Measurements from ENCODE around the gene ANKMY1. TPM values are rescaled to one million over a fixed set of nuclear protein-coding genes. Genes with fewer than 3 reads are reported as not detected.
A peak's percentile ranks its signal among the peaks of the same experiment; 100 is the strongest.

The ANKMY1 gene
- total and polyA plus RNA-seq, 12 donors: 1.9 to 15.6 (median 5.3) TPM

- no peak for DNase-seq
These were observed 20.7 kb upstream of the ANKMY1 start for GRCh38 chr2:240578488-240578887.

GRCh38 chr2:240578110-240578450, 20.3 kb upstream of the ANKMY1 start:
- intact Hi-C loops (cut with DNase I): no loop called here
- H3K4me1 ChIP-seq: peaks cover 6 to 32% (median 22%) of the 10 kb centered on the region in 9 donors
- no peak for TF ChIP-seq CTCF (IDR thresholded peaks at IDR 0.05)
- H3K4me3 ChIP-seq: no peak overlapping the region
- peak overlapping the region in 1 of 10 donors; percentile 39 for H3K27ac ChIP-seq
- peaks cover 0 to 67% (median 41%) of the 10 kb centered on the region in 9 donors for H3K36me3 ChIP-seq
- 87 to 95% methylated on average over 9 of the region's 9 CpGs for WGBS, 2 donors
- DNase-seq (peak in 1 of 2 donors; percentile 21), ATAC-seq (peak in 2 of 8 donors; percentile 18 to 29)
- H3K9me3 ChIP-seq: peaks cover 0 to 11% (median 0%) of the 10 kb centered on the region in 11 donors
- no peaks in the 10 kb centered on the region for H3K27me3 ChIP-seq

More at GRCh38 chr2:240578488-240578887, 20.7 kb upstream of the ANKMY1 start:
- Histone ChIP-seq H3K4me1 (peaks cover 6 to 32% (median 22%) of the 10 kb centered on the region in 9 donors), H3K36me3 (peaks cover 0 to 65% (median 41%) of the 10 kb centered on the region in 9 donors), H3K27ac (peak overlapping the region in 2 of 10 donors; percentile 39 to 68), H3K27me3 (no peaks in the 10 kb centered on the region), H3K4me3 (no peak overlapping the region), H3K9me3 (peaks cover 0 to 11% (median 0%) of the 10 kb centered on the region in 11 donors)
- intact Hi-C loops (cut with DNase I): no loop called here
- no peak for TF ChIP-seq CTCF (IDR thresholded peaks at IDR 0.05)
- 90% methylated on average over 8 of the region's 8 CpGs for WGBS, 2 donors
- ATAC-seq: peak in 2 of 8 donors; percentile 1 to 12

GRCh38 chr2:240577281-240578109, 19.7 kb upstream of the ANKMY1 start:
- H3K27ac ChIP-seq: no peak overlapping the region
- H3K36me3 ChIP-seq: peaks cover 0 to 67% (median 41%) of the 10 kb centered on the region in 9 donors
- peaks cover 0 to 11% (median 0%) of the 10 kb centered on the region in 11 donors for H3K9me3 ChIP-seq
- WGBS, 2 donors: 89 to 93% methylated on average over 26 of the region's 26 CpGs
- no peak overlapping the region for H3K4me3 ChIP-seq
- DNase-seq (peak in 1 of 2 donors; percentile 7), ATAC-seq (peak in 1 of 8 donors; percentile 4)
- intact Hi-C loops (cut with DNase I): no loop called here
- H3K4me1 ChIP-seq: peaks cover 6 to 32% (median 22%) of the 10 kb centered on the region in 9 donors
- H3K27me3 ChIP-seq: no peaks in the 10 kb centered on the region
- TF ChIP-seq CTCF (IDR thresholded peaks at IDR 0.05): no peak

- ATAC-seq (no peak), DNase-seq (peak in 1 of 2 donors; percentile 16)
- Histone ChIP-seq H3K4me1 (peaks cover 6 to 32% (median 22%) of the 10 kb centered on the region in 9 donors), H3K36me3 (peaks cover 0 to 72% (median 41%) of the 10 kb centered on the region in 9 donors), H3K27me3 (no peaks in the 10 kb centered on the region), H3K4me3 (no peak overlapping the region), H3K27ac (no peak overlapping the region), H3K9me3 (peaks cover 0 to 10% (median 0%) of the 10 kb centered on the region in 11 donors)
- intact Hi-C loops (cut with DNase I): no loop called here
- 94 to 95% methylated on average over 29 to 32 of the region's 32 CpGs for WGBS, 2 donors
- no peak for TF ChIP-seq CTCF (IDR thresholded peaks at IDR 0.05)
These were observed 18.8 kb upstream of the ANKMY1 start for GRCh38 chr2:240576436-240577205.
